Suprapubic skin (tissue), 4 donors: Measurements from ENCODE around the gene GSG1L. TPM values are rescaled to one million over a fixed set of nuclear protein-coding genes. Genes with fewer than 3 reads are reported as not detected.

ENCODE experiments used
- DNase-seq, 2 donors: peaks; one replicate each; pipeline ENCODE4 v3.0.0-alpha.2; 2019; ENCODE audit warnings: low spot score in 2 of 2
- H3K27ac ChIP-seq: fragments of 200-600 bp; sonication (generic); one replicate; pipeline ENCODE4 v1.5.1; 2019
- H3K27me3 ChIP-seq: fragments of 200-600 bp; sonication (generic); one replicate; pipeline ENCODE4 v1.5.1; 2019
- H3K36me3 ChIP-seq: fragments of 200-600 bp; sonication (generic); one replicate; pipeline ENCODE4 v1.5.1; 2019
- H3K4me1 ChIP-seq: fragments of 200-600 bp; sonication (generic); one replicate; pipeline ENCODE4 v1.5.1; 2019
- H3K4me3 ChIP-seq: fragments of 200-600 bp; sonication (generic); one replicate; pipeline ENCODE4 v1.5.1; 2019; ENCODE audit warnings: mild to moderate bottlenecking
- H3K9me3 ChIP-seq: fragments of 200-600 bp; sonication (generic); one replicate; pipeline ENCODE4 v1.5.1; 2019
- CTCF ChIP-seq, 2 donors: fragments of 200-600 bp in 1 of 2; fragments of 450-650 bp in 1 of 2; sonication (generic) in 1 of 2; IDR thresholded peaks; one replicate each; pipeline ENCODE4 v1.5.1; 2016 to 2019; ENCODE audit warnings: antibody characterized with exemption in 2 of 2, mild to moderate bottlenecking in 1 of 2, moderate library complexity in 1 of 2
- EP300 ChIP-seq: sonication (generic); formaldehyde crosslinking; IDR thresholded peaks from one replicate; pipeline ENCODE4 v1.6.1; 2017; ENCODE audit warnings: antibody characterized with exemption
- POLR2A ChIP-seq, 2 donors: fragments of 450-650 bp; IDR thresholded peaks; one replicate each; pipeline ENCODE4 v1.6.1; 2017; ENCODE audit warnings: antibody characterized with exemption in 2 of 2, mild to moderate bottlenecking in 2 of 2, moderate library complexity in 2 of 2
- POLR2AphosphoS5 ChIP-seq, 3 donors: sonication (generic); formaldehyde crosslinking; IDR thresholded peaks; one replicate each; pipeline ENCODE4 v1.6.1; 2017; ENCODE audit warnings: antibody characterized with exemption in 3 of 3
- WGBS: methylation state at CpG from one replicate; pipeline ENCODE4 v1.1.5; 2018; 5-methylcytosine and 5-hydroxymethylcytosine counted together
- total RNA-seq, 4 donors: library from RNA; depleted of rRNA; stranded (reverse); fragments of >200 nt; gene quantifications; one replicate each; pipeline ENCODE4 v1.1.0, GENCODE V29; 2016

The GSG1L gene
- total RNA-seq, 4 donors from 2014 or later, result 0.64 to 1.7 TPM; not detected in 2

DNA sequence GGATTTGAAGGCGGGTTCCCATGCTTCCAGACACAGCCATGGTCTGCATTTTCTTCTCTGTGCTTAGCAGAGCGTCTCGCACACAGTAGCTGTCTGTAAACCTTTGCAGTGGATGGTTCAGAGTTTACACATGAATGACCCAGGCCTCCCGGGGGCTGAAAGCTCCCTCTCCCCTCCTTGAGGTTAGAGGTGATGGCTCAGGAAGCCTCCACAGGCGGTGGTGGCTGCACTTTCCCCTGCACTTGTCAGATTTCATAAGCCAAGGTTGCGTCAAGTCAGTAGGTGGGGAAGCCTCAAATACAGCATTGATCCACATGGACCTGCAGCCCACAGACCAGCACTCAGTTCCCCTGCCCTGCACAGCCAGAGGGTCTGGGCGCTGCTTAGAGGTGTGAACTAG lies 301.7 kb downstream of the GSG1L start:
- TF ChIP-seq POLR2AphosphoS5 (IDR thresholded peaks at IDR 0.05) (no peak), POLR2A (IDR thresholded peaks at IDR 0.05) (no peak), CTCF (IDR thresholded peaks at IDR 0.05) (no peak), EP300 (no peak)
- Histone ChIP-seq H3K27me3 (no peaks in the 10 kb centered on the region), H3K27ac (no peak overlapping the region), H3K36me3 (peaks cover 48% of the 10 kb centered on the region), H3K4me3 (no peak overlapping the region), H3K9me3 (peaks cover 8% of the 10 kb centered on the region), H3K4me1 (peaks cover 4% of the 10 kb centered on the region)
- DNase-seq, result no peak
- 83% methylated on average over 4 of the region's 7 CpGs for WGBS

- H3K9me3 ChIP-seq, result peaks cover 8% of the 10 kb centered on the region
- TF ChIP-seq EP300 (no peak), CTCF (IDR thresholded peaks at IDR 0.05) (no peak), POLR2A (IDR thresholded peaks at IDR 0.05) (no peak), POLR2AphosphoS5 (IDR thresholded peaks at IDR 0.05) (no peak)
- H3K4me1 ChIP-seq, result peaks cover 4% of the 10 kb centered on the region
- no peak overlapping the region for H3K4me3 ChIP-seq
- no peak for DNase-seq
- peaks cover 39% of the 10 kb centered on the region for H3K36me3 ChIP-seq
- H3K27ac ChIP-seq, result no peak overlapping the region
- H3K27me3 ChIP-seq, result no peaks in the 10 kb centered on the region
- 92% methylated on average over 4 of the region's 4 CpGs for WGBS
These were observed 302.7 kb downstream of the GSG1L start for GRCh38 chr16:27760789-27761176.

DNA sequence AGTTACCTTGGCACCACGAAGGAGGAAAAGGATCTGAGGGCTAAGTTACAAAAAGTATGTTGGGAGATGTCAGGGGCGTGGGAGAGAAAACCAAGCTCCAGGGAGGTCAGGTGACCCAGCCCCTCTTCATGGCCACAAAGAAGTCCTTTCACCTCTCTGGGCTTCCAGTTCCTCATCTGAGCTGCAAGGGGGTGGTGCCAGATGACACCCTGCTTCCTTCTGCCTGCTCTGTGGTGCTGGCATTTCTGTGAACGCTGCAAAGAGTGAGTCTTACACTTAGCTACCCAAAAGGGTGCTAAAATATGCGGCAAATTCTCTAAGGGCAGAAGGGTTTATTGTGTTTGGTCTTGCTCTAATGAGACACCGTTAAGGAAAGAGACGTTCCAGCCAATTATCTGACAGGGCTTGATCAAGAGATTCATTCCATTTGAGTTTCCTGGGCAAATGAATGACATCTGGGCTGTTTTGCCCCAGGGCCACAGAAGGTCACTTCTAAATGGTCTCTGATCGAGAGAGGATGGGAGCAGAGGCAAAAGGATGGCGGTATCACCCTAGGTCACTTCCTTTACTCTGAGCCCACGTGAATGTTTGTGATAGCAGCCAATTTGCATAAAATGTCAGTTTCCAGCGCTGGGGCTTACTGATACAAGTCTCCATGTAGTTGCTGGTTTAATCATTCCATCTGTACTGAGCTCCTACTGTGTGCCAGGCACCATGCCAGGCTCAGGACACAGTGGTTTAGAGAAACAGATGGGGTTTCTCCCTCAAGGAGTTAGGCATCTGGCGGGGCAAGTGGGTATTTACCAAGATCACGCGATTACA lies 303.3 kb downstream of the GSG1L start:
- no peak overlapping the region for H3K4me3 ChIP-seq
- no peak for DNase-seq
- H3K4me1 ChIP-seq, result peaks cover 4% of the 10 kb centered on the region
- peaks cover 34% of the 10 kb centered on the region for H3K36me3 ChIP-seq
- 74% methylated on average over 13 of the region's 13 CpGs for WGBS
- peaks cover 8% of the 10 kb centered on the region for H3K9me3 ChIP-seq
- no peaks in the 10 kb centered on the region for H3K27me3 ChIP-seq
- no peak overlapping the region for H3K27ac ChIP-seq
- TF ChIP-seq POLR2A (IDR thresholded peaks at IDR 0.05) (no peak), CTCF (IDR thresholded peaks at IDR 0.05) (no peak), EP300 (no peak), POLR2AphosphoS5 (IDR thresholded peaks at IDR 0.05) (no peak)

- WGBS, result 87% methylated on average over 4 of the region's 9 CpGs
- H3K9me3 ChIP-seq, result peaks cover 3% of the 10 kb centered on the region
- H3K36me3 ChIP-seq, result peaks cover 30% of the 10 kb centered on the region
- H3K27me3 ChIP-seq, result no peaks in the 10 kb centered on the region
- no peak for DNase-seq
- H3K27ac ChIP-seq, result no peak overlapping the region
- H3K4me1 ChIP-seq, result peaks cover 4% of the 10 kb centered on the region
- TF ChIP-seq POLR2A (IDR thresholded peaks at IDR 0.05) (no peak), EP300 (no peak), CTCF (IDR thresholded peaks at IDR 0.05) (no peak), POLR2AphosphoS5 (IDR thresholded peaks at IDR 0.05) (no peak)
- no peak overlapping the region for H3K4me3 ChIP-seq
These were observed 304.1 kb downstream of the GSG1L start for GRCh38 chr16:27759301-27759871.

GRCh38 chr16:27758544-27758943 lies 305.0 kb downstream of the GSG1L start:
- TF ChIP-seq POLR2A (IDR thresholded peaks at IDR 0.05) (no peak), CTCF (IDR thresholded peaks at IDR 0.05) (no peak), POLR2AphosphoS5 (IDR thresholded peaks at IDR 0.05) (no peak), EP300 (no peak)
- WGBS, result 99% methylated on average over 2 of the region's 2 CpGs
- Histone ChIP-seq H3K27me3 (no peaks in the 10 kb centered on the region), H3K36me3 (peaks cover 24% of the 10 kb centered on the region), H3K9me3 (no peaks in the 10 kb centered on the region), H3K27ac (no peak overlapping the region), H3K4me3 (no peak overlapping the region), H3K4me1 (peaks cover 4% of the 10 kb centered on the region)
- no peak for DNase-seq
